Endothelial cell of umbilical vein (primary cell): ENCODE results near the gene MROH9. TPM values are rescaled to one million over a fixed set of nuclear protein-coding genes. Genes with fewer than 3 reads are reported as not detected.

Experiments
- BruUV-seq: library from RNA; stranded (reverse); fragments of 400-500 nt; replicated peaks from 2 replicates; lab custom pipeline; 2021; lab: Mats Ljungman, UMichigan
- CTCF ChIA-PET: fragments of 300-600, 350-600 bp; sonication (Branson Sonifier 250); formaldehyde crosslinking; loops from one replicate; lab custom pipeline; 2021; ENCODE audit warnings: antibody characterized with exemption, inconsistent platforms; lab: Charles Lee
- POLR2A ChIA-PET: fragments of 300-600, 350-600 bp; sonication (Branson Sonifier 250); formaldehyde crosslinking; loops from one replicate; lab custom pipeline; 2021; ENCODE audit warnings: antibody characterized with exemption, inconsistent platforms; lab: Charles Lee
- DNase-seq: peaks from one replicate; pipeline ENCODE4 v3.0.0-alpha.2; 2011; ENCODE audit warnings: low read depth, low spot score
- FAIRE-seq: peaks from 2 replicates; lab custom pipeline; 2011; peaks lifted over from hg19 to GRCh38; lab: Jason Lieb, UNC
- H2AFZ ChIP-seq: 2 replicates; pipeline ENCODE4 v1.6.0; 2012; ENCODE audit warnings: low read depth, low read length, control low read depth, inconsistent platforms
- H3K27ac ChIP-seq: 2 replicates; pipeline ENCODE4 v1.5.1; 2011; ENCODE audit warnings: low read depth, mild to moderate bottlenecking, control low read depth, low read length, moderate library complexity; ENCODE audit not compliant: insufficient read depth
- H3K27me3 ChIP-seq, 2 experiments: 2 replicates each; pipeline versions ENCODE4 v1.6.0 to v1.6.1; 2011; ENCODE audit warnings: low read length in 2 of 2, mixed read lengths in 1 of 2; ENCODE audit not compliant: control insufficient read depth in 2 of 2, insufficient read depth in 2 of 2
- H3K36me3 ChIP-seq, 2 experiments: 2 replicates in 1 of 2; 3 replicates in 1 of 2; pipeline ENCODE4 v1.5.1; 2011; ENCODE audit warnings: low read length in 2 of 2, mild to moderate bottlenecking in 1 of 2, moderate library complexity in 1 of 2; ENCODE audit not compliant: control insufficient read depth in 2 of 2, insufficient read depth in 2 of 2; ENCODE audit errors: extremely low read depth in 1 of 2
- H3K4me1 ChIP-seq: 3 replicates; pipeline ENCODE4 v1.5.1; 2011; ENCODE audit warnings: mild to moderate bottlenecking, low read length; ENCODE audit not compliant: control insufficient read depth, insufficient read depth; ENCODE audit errors: extremely low read depth
- H3K4me2 ChIP-seq: 2 replicates; pipeline ENCODE4 v1.6.1; 2011; ENCODE audit warnings: low read length, control low read depth, mixed read lengths; ENCODE audit not compliant: insufficient read depth
- H3K4me3 ChIP-seq, 3 experiments: fragments of 200-600 bp in 1 of 3; sonication (generic), shearing (Covaris generic) in 1 of 3; replicated peaks in 1 of 3; 2 replicates each; pipeline ENCODE4 v1.5.1; 2011 to 2016; ENCODE audit warnings: control low read depth in 3 of 3, low read length in 3 of 3, mild to moderate bottlenecking in 2 of 3, inconsistent platforms in 1 of 3, low read depth in 1 of 3, moderate library complexity in 1 of 3; ENCODE audit not compliant: insufficient read depth in 1 of 3
- H3K79me2 ChIP-seq: 2 replicates; pipeline ENCODE4 v1.6.0; 2012; ENCODE audit warnings: low read length, inconsistent platforms; ENCODE audit not compliant: control insufficient read depth, insufficient read depth
- H3K9ac ChIP-seq: replicated peaks from 2 replicates; pipeline ENCODE3; 2011; ENCODE audit warnings: low read length, control low read depth; ENCODE audit not compliant: insufficient read depth; ENCODE audit errors: extremely low read depth
- H3K9me1 ChIP-seq: replicated peaks from 3 replicates; pipeline ENCODE4 v1.6.0; 2011; ENCODE audit warnings: mild to moderate bottlenecking, low read length; ENCODE audit not compliant: control insufficient read depth, insufficient read depth; ENCODE audit errors: extremely low read depth
- H3K9me3 ChIP-seq: replicated peaks from 2 replicates; pipeline ENCODE4 v1.5.1; 2012; ENCODE audit warnings: low read length, inconsistent platforms; ENCODE audit not compliant: control insufficient read depth, insufficient read depth
- H4K20me1 ChIP-seq: replicated peaks from 2 replicates; pipeline ENCODE3; 2011; ENCODE audit warnings: mild to moderate bottlenecking, low read length; ENCODE audit not compliant: control insufficient read depth, insufficient read depth; ENCODE audit errors: extremely low read depth
- EZH2 ChIP-seq: IDR thresholded peaks from 2 replicates; pipeline ENCODE4 v1.6.1; 2012; ENCODE audit warnings: borderline replicate concordance, low read depth, mild to moderate bottlenecking, moderate library complexity, low read length, inconsistent platforms; ENCODE audit not compliant: severe bottlenecking
- FOS ChIP-seq: IDR thresholded peaks from 2 replicates; pipeline ENCODE4 v1.6.1; 2011; ENCODE audit warnings: mild to moderate bottlenecking, low read length, moderate library complexity, borderline replicate concordance; ENCODE audit not compliant: insufficient read depth
- GATA2 ChIP-seq: IDR thresholded peaks from 2 replicates; pipeline ENCODE4 v1.7.0; 2011; ENCODE audit warnings: low read depth, mild to moderate bottlenecking, moderate library complexity, mixed read lengths, low read length; ENCODE audit not compliant: insufficient read length, insufficient read depth
- JUN ChIP-seq: IDR thresholded peaks from 2 replicates; pipeline ENCODE4 v1.6.1; 2011; ENCODE audit warnings: borderline replicate concordance, low read depth; ENCODE audit not compliant: insufficient read length, insufficient read depth
- MYC ChIP-seq: IDR thresholded peaks from one replicate; pipeline ENCODE4 v1.6.1; 2011; ENCODE audit warnings: mild to moderate bottlenecking, low read depth, low read length
- POLR2A ChIP-seq: IDR thresholded peaks from 2 replicates; pipeline ENCODE4 v1.6.1; 2012; ENCODE audit warnings: low read depth, mild to moderate bottlenecking, control low read depth, low read length
- POLR2AphosphoS5 ChIP-seq: IDR thresholded peaks from 2 replicates; pipeline ENCODE4 v1.6.1; 2012; ENCODE audit warnings: low read depth, mild to moderate bottlenecking, control low read depth, low read length, moderate library complexity; ENCODE audit not compliant: insufficient read depth
- dilution Hi-C: fragments of 300-500 bp; cut with MboI; formaldehyde crosslinking; loops from one replicate; pipeline ENCODE4 v1.15.0; 2019; ENCODE audit warnings: low sequenced_read_pairs; ENCODE audit not compliant: extremely low pct_ligation_motif_present
- intact Hi-C: fragments of 100-400 bp; cut with micrococcal nuclease; formaldehyde crosslinking; loops from one replicate; pipeline ENCODE4 v1.10.0; 2022
- polyA plus RNA-seq, 4 experiments: library from polyadenylated mRNA; depleted of rRNA in 3 of 4; stranded (reverse) in 3 of 4; unstranded in 1 of 4; fragments of >200 nt; gene quantifications; 2 replicates each; pipeline versions ENCODE4 v1.2.1 to v1.2.3, GENCODE V29; 2011 to 2012; ENCODE audit warnings: missing spikeins in 1 of 4
- total RNA-seq: library from RNA; stranded (reverse); gene quantifications from 2 replicates; pipeline ENCODE4 v1.2.3, GENCODE V29; 2021
- TF ChIP-seq, protein P1 (sequence below): IDR thresholded peaks from 2 replicates; pipeline ENCODE4 v1.6.1; 2011; ENCODE audit not compliant: insufficient read depth, insufficient read length
- TF ChIP-seq, protein P2 (sequence below), 2 donors: IDR thresholded peaks; 1 replicate in 1 of 2; 2 replicates in 1 of 2; pipeline ENCODE4 v1.5.1; 2011; ENCODE audit warnings: low read length in 2 of 2, mild to moderate bottlenecking in 2 of 2, moderate library complexity in 2 of 2, control low read depth in 1 of 2, inconsistent platforms in 1 of 2, low read depth in 1 of 2; ENCODE audit not compliant: insufficient read depth in 1 of 2; ENCODE audit errors: extremely low read depth in 1 of 2

Gene MROH9
- total and polyA plus RNA-seq, 2 donors (not counting 3 experiments of a cell fraction or from before 2014, with no cell fraction given) = not detected

DNA sequence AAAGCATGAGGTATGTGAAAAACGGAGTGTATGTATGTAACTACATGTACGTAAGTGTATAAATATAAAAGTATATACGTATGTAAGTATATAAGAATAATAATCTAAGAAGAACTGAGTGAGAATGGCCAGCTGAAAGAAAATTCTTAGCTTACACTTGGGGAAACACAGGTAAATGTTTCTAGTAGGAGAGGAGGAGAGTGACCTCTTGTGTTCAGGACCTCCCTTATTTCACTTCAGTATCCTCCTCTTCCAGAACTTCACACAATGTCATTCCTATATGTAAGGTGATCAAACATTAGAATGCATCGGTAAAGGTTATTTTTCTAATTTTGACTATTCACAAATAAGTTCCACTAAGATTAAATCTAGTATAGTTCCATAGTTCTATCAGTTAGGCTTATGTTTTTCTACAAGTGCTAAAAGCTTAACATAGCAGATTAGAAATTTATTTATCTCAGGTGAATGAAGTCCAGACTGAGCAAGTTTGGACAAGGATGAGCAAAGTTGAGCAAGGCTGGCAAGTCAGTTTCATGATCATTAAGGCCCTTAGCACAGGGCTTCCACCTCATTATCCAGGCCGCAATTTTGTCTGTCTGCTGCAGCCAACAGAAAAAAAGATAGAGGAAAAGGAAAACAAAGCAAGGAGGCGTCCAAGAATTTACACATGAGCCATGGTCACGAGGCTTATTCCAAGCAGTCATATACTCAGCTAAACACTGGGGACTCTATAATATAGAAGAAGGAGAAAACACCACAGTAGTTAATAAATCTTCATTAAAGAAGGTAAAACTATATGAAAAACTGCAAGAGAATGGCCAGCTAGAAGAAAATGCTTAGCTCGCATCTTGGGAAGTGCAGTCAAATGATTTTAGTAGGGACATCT is 7.1 kb upstream of the MROH9 start:
- no peak overlapping the region for H3K9ac ChIP-seq
- DNase-seq = no peak
- no peak overlapping the region for H3K4me3 ChIP-seq
- H4K20me1 ChIP-seq = no peaks in the 10 kb centered on the region
- H2AFZ ChIP-seq = no peak overlapping the region
- ChIA-PET CTCF (interaction anchor here (0.7 to 7.7 kb wide), 15 partner anchors 9 to 1000 kb away, joined by 3 to 124 read pairs (median 5); no protein-coding TSS in a partner anchor), POLR2A (no interaction called here)
- no peaks in the 10 kb centered on the region for H3K36me3 ChIP-seq
- no peak overlapping the region for H3K27ac ChIP-seq
- no peaks in the 10 kb centered on the region for H3K79me2 ChIP-seq
- dilution Hi-C loops (no loop called here), intact Hi-C loops (no loop called here)
- no peaks in the 10 kb centered on the region for H3K4me1 ChIP-seq
- H3K9me3 ChIP-seq = no peaks in the 10 kb centered on the region
- peak; percentile 8 for FAIRE-seq
- H3K4me2 ChIP-seq = no peak overlapping the region
- no peaks in the 10 kb centered on the region for H3K27me3 ChIP-seq
- H3K9me1 ChIP-seq = no peaks in the 10 kb centered on the region
- TF ChIP-seq, protein P1, sequence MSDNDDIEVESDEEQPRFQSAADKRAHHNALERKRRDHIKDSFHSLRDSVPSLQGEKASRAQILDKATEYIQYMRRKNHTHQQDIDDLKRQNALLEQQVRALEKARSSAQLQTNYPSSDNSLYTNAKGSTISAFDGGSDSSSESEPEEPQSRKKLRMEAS = no peak
- TF ChIP-seq POLR2A (no peak), GATA2 (no peak), POLR2AphosphoS5 (no peak), JUN (no peak), EZH2 (no peak), MYC (no peak), FOS (no peak)
- TF ChIP-seq, protein P2, sequence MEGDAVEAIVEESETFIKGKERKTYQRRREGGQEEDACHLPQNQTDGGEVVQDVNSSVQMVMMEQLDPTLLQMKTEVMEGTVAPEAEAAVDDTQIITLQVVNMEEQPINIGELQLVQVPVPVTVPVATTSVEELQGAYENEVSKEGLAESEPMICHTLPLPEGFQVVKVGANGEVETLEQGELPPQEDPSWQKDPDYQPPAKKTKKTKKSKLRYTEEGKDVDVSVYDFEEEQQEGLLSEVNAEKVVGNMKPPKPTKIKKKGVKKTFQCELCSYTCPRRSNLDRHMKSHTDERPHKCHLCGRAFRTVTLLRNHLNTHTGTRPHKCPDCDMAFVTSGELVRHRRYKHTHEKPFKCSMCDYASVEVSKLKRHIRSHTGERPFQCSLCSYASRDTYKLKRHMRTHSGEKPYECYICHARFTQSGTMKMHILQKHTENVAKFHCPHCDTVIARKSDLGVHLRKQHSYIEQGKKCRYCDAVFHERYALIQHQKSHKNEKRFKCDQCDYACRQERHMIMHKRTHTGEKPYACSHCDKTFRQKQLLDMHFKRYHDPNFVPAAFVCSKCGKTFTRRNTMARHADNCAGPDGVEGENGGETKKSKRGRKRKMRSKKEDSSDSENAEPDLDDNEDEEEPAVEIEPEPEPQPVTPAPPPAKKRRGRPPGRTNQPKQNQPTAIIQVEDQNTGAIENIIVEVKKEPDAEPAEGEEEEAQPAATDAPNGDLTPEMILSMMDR (IDR thresholded peaks at IDR 0.05; ENCODE audit: extremely low read depth in 1 of 2, insufficient read depth in 1 of 2, low read depth in 1 of 2, low read length in 2 of 2) = no peak
- BruUV-seq = no TSS peak
